GM21381 (cell line): ENCODE results near the gene TBATA.

Experiments used
- ATAC-seq: cut with Tn5 transposase; IDR thresholded peaks from one replicate; pipeline ENCODE4 v1.9.1; 2021; ENCODE audit warnings: mild to moderate bottlenecking, moderate library complexity; ENCODE audit not compliant: unreplicated experiment

TBATA gene

GRCh38 chr10:70785190-70785589 is at the start of gene TBATA:
TSS of gene TBATA (minus strand) at chr10:70785377. CDS start at chr10:70783379, 1,998 bp downstream.
- ATAC-seq = no peak

- no peak for ATAC-seq
Measured at GRCh38 chr10:70834441-70835151, 49.4 kb upstream of the TBATA start.

- no peak for ATAC-seq
Measured at GRCh38 chr10:70834021-70834420, 48.8 kb upstream of the TBATA start.

- ATAC-seq = no peak
Measured at GRCh38 chr10:70833601-70834000, 48.4 kb upstream of the TBATA start.

GRCh38 chr10:70832852-70833528 is 47.8 kb upstream of the TBATA start:
- no peak for ATAC-seq

GRCh38 chr10:70832221-70832620 is 47.0 kb upstream of the TBATA start:
- ATAC-seq = no peak

GRCh38 chr10:70830164-70830563 is 45.0 kb upstream of the TBATA start:
- no peak for ATAC-seq

- ATAC-seq = no peak
Measured at GRCh38 chr10:70829543-70829942, 44.4 kb upstream of the TBATA start.

- ATAC-seq = no peak
Measured at GRCh38 chr10:70828923-70829322, 43.7 kb upstream of the TBATA start.

GRCh38 chr10:70827086-70827757 is 42.0 kb upstream of the TBATA start:
- no peak for ATAC-seq

GRCh38 chr10:70822076-70822820 is 37.1 kb upstream of the TBATA start:
- ATAC-seq = no peak

GRCh38 chr10:70820976-70821750 is 36.0 kb upstream of the TBATA start:
- no peak for ATAC-seq

GRCh38 chr10:70816220-70816894 is 31.2 kb upstream of the TBATA start:
- ATAC-seq = peak; percentile 37

- peak; percentile 85 for ATAC-seq
Measured at GRCh38 chr10:70815504-70816219, 30.5 kb upstream of the TBATA start, which contains the start of gene SGPL1. TSS of gene SGPL1 (plus strand) at chr10:70815948. CDS start at chr10:70816854, 906 bp downstream.

GRCh38 chr10:70814126-70814525 is 28.9 kb upstream of the TBATA start:
- ATAC-seq = no peak

- no peak for ATAC-seq
Measured at GRCh38 chr10:70812814-70813213, 27.6 kb upstream of the TBATA start.

- ATAC-seq = no peak
Measured at GRCh38 chr10:70811881-70812280, 26.7 kb upstream of the TBATA start.

- no peak for ATAC-seq
Measured at GRCh38 chr10:70810967-70811366, 25.8 kb upstream of the TBATA start.

GRCh38 chr10:70809726-70810125 is 24.5 kb upstream of the TBATA start:
- no peak for ATAC-seq
